Spinal cord (tissue), 10 donors: ENCODE measurements around the gene FAM120C. TPM values are rescaled to one million over a fixed set of nuclear protein-coding genes. Genes with fewer than 3 reads are reported as not detected.
A peak's percentile ranks its signal among the peaks of the same experiment; 100 is the strongest.

Experiments used
- DNase-seq, 6 donors: peaks; one replicate each; pipeline versions ENCODE4 v3.0.0 to v3.0.0-alpha.2; 2013 to 2015; ENCODE audit warnings: low spot score in 6 of 6, low read depth in 4 of 6
- H3K27ac ChIP-seq: one replicate; pipeline ENCODE4 v1.5.1; 2013; ENCODE audit warnings: low read depth, low read length, control low read depth
- H3K27me3 ChIP-seq: one replicate; pipeline ENCODE4 v1.6.1; 2013; ENCODE audit warnings: low read length; ENCODE audit not compliant: control insufficient read depth, insufficient read depth
- H3K36me3 ChIP-seq: one replicate; pipeline ENCODE4 v1.6.1; 2013; ENCODE audit warnings: low read length; ENCODE audit not compliant: control insufficient read depth, insufficient read depth
- H3K4me1 ChIP-seq: one replicate; pipeline ENCODE4 v1.6.1; 2013; ENCODE audit warnings: low read length; ENCODE audit not compliant: control insufficient read depth, insufficient read depth
- H3K4me3 ChIP-seq: one replicate; pipeline ENCODE4 v1.5.1; 2013; ENCODE audit warnings: low read depth, low read length, control low read depth
- H3K9me3 ChIP-seq: one replicate; pipeline ENCODE4 v1.6.1; 2013; ENCODE audit warnings: low read length; ENCODE audit not compliant: control insufficient read depth, insufficient read depth
- WGBS: methylation state at CpG from one replicate; pipeline ENCODE4 v1.1.5; 2013; ENCODE audit warnings: missing lambda C conversion rate; ENCODE audit not compliant: insufficient coverage; 5-methylcytosine and 5-hydroxymethylcytosine counted together
- polyA plus RNA-seq, 2 donors: library from polyadenylated mRNA; unstranded; fragments of 120-200 nt; gene quantifications; one replicate each; pipeline ENCODE4 v1.2.1, GENCODE V29; 2013; ENCODE audit not compliant: insufficient read length in 2 of 2
- total RNA-seq, 2 donors: library from RNA; depleted of rRNA in 1 of 2; stranded (reverse); fragments of 120-200 nt in 1 of 2; fragments of >200 nt in 1 of 2; gene quantifications; one replicate each; pipeline versions ENCODE4 v1.2.3 to v1.2.4, GENCODE V29; 2013 to 2014
- donor health status: healthy.

FAM120C gene
- total and polyA plus RNA-seq, 4 donors, result 12.2 to 21.9 (median 16.9) TPM

DNA sequence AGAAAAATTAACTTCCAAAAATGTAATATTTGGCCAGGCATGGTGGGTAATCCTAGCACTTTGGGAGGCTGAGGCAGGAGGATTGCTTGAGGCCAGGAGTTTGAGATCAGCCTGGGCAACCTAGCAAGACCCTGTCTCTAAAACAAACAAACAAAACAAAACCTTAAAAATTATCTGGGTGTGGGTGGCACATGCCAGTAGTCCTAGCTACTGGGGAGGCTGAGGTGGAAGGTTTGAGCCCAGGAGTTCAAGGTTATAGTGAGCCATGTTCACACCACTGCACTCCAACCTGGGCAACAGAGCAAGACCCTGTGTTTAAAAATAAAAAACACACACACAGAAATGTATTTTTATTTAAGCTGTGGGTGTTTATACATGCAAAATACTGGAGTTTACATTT is 12.0 kb downstream of the FAM120C start:
- no peaks in the 10 kb centered on the region for H3K27me3 ChIP-seq
- no peak overlapping the region for H3K4me3 ChIP-seq
- H3K27ac ChIP-seq, result no peak overlapping the region

DNA sequence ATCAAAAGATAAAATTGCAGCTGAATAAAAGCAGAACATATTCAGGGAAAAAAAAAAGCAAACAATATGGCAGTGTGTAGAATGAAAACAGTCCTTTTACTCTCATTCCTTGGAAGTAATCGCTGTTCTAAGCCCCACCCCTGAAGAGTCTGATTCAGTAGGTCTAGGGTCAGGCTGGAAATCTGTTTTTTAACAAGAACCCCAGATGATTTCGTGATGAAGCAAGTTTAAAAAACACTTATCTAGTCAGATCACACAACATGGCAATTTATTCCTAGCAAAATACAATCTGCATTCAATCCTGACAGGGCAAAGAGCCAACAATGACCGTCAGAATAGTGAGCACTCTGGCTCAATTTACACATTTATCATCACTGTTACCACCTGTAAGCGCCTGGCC is 16.1 kb downstream of the FAM120C start:
- WGBS, result 13% methylated on average over 1 of the region's 4 CpGs
- H3K4me3 ChIP-seq, result no peak overlapping the region
- no peaks in the 10 kb centered on the region for H3K36me3 ChIP-seq
- no peaks in the 10 kb centered on the region for H3K9me3 ChIP-seq
- H3K27me3 ChIP-seq, result no peaks in the 10 kb centered on the region
- peak in 1 of 6 donors; percentile 2 for DNase-seq
- no peaks in the 10 kb centered on the region for H3K4me1 ChIP-seq
- H3K27ac ChIP-seq, result no peak overlapping the region

More for the DNA sequence above, 12.0 kb downstream of the FAM120C start:
- H3K4me1 ChIP-seq, result no peaks in the 10 kb centered on the region
- H3K36me3 ChIP-seq, result no peaks in the 10 kb centered on the region
- no peaks in the 10 kb centered on the region for H3K9me3 ChIP-seq
- DNase-seq, result no peak

DNA sequence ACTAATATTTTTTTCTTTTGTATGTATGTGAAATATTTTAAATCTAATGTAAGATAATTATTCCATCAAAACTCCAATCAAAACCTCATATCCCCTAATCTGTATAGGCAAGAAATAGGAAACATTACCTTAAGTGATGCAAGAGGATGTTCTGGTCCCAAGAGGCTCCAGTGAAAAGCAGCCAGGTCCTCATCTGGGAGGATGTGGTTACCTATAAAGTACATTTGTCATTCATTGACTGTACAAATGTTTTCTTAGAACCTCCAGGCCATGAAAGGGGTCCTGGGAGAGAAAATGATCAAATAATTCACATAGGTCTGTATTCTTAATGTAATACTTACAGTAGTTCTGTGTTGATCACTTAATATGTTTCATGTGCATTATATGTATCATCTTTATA is 25.5 kb downstream of the FAM120C start:
- Histone ChIP-seq H3K9me3 (no peaks in the 10 kb centered on the region), H3K4me1 (no peaks in the 10 kb centered on the region), H3K27me3 (no peaks in the 10 kb centered on the region), H3K27ac (no peak overlapping the region), H3K4me3 (no peak overlapping the region), H3K36me3 (peaks cover 6% of the 10 kb centered on the region)
- DNase-seq, result no peak

DNA sequence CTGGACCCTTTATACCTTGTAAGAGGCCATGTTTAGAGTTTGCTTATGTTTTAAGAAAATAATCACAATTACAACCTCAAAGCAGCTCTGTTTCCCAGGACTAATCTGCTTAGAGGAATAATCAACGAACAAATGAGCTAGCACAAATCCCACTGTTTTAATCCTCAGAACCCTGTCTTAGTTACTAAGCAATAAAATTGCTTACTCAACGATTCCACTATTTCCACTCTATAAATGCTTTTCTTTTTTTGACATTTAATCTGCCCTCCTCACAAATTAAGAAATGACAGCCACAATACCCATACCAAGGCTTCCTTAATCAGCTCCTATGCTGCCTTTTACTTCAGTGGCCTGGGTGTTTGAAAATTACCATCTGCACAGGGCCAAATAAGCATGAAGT is 48.8 kb downstream of the FAM120C start:
- WGBS, result 54% methylated on average over 2 of the region's 2 CpGs
- Histone ChIP-seq H3K27ac (no peak overlapping the region), H3K27me3 (no peaks in the 10 kb centered on the region), H3K36me3 (peaks cover 16% of the 10 kb centered on the region), H3K4me1 (no peaks in the 10 kb centered on the region), H3K9me3 (no peaks in the 10 kb centered on the region), H3K4me3 (no peak overlapping the region)
- DNase-seq, result no peak

DNA sequence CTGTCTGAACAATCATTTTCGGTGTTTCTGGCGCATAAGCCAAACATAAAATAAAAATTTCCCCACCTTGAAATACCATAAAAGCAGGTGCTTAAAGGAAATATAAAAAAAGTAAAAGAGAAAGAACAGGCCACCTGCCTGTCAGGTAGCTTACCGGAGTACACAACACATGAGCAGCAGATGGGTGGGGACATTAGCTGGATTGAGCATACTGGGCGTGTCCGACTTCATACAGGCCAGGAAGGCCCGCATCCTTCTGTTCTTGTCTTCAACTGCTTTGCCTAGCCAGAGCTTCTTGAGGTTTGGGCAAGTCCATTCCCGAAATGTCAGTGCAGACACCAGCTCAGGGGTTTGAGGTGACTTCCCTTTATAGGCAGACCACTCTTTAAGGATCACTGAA is 66.7 kb downstream of the FAM120C start:
- DNase-seq, result no peak
- H3K4me1 ChIP-seq, result no peaks in the 10 kb centered on the region
- 96% methylated on average over 4 of the region's 7 CpGs for WGBS
- no peaks in the 10 kb centered on the region for H3K36me3 ChIP-seq
- no peak overlapping the region for H3K27ac ChIP-seq
- H3K4me3 ChIP-seq, result no peak overlapping the region
- no peaks in the 10 kb centered on the region for H3K9me3 ChIP-seq
- no peaks in the 10 kb centered on the region for H3K27me3 ChIP-seq

DNA sequence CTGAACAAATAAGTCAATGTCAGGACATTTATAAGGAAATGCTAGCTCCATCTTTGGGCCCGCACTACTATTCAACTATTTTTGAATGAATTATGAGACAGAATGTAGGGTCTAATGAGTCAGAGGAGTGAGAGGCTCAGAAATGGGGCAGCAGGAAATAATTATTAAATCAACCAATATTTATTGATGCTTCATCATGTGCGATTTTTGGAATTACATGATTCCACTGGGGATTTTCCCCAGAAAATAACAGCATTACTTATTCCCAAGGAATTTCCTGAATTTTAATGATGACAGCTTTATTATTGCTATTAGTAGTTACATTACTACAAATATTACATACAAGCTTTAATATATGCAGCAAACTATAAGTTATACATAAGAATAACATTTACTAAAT is 89.5 kb downstream of the FAM120C start:
- no peaks in the 10 kb centered on the region for H3K36me3 ChIP-seq
- WGBS, result no CpG with 5 or more reads among the region's 2 CpGs
- H3K9me3 ChIP-seq, result no peaks in the 10 kb centered on the region
- no peak overlapping the region for H3K4me3 ChIP-seq
- H3K4me1 ChIP-seq, result no peaks in the 10 kb centered on the region
- no peak for DNase-seq
- no peak overlapping the region for H3K27ac ChIP-seq
- no peaks in the 10 kb centered on the region for H3K27me3 ChIP-seq

DNA sequence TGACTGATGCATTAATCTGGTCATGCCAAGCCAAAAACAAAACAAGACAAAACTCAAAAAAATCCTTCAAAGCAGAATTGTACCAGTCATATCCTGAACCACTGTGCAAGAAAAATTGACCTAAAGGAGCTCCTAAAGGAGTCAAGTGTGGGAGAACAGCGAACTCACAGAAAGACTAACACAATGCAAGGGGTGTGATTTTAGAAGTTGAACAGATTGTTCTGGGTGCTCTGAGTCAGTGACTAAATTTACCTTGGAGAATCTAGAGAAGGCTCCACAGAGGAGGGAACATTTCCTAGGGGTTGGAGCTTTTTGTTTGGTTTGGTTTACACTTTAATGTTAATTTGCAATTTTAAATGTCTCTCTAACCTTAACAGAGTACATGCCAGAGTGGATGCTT is 89.9 kb downstream of the FAM120C start:
- Histone ChIP-seq H3K27ac (no peak overlapping the region), H3K4me1 (no peaks in the 10 kb centered on the region)

DNA sequence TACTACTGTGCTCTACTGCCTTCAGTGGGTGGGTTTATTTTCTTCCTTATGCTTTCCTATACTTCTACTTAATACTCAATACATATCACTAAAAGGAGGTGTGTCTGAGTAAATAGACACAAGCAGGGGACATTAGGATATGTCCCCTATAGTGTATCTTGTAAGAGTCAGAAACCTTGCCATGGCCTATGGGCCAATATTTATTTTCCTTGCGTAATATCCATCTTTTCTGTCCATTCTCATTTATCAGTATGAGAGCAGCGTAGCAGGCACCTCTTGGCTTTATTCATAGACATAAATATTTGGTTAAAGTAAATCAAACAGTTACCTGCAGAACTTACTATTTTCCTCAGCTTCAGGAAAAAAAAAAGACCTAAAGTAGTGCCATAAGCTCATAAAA is 92.2 kb downstream of the FAM120C start:
- no peaks in the 10 kb centered on the region for H3K27me3 ChIP-seq
- no peak overlapping the region for H3K27ac ChIP-seq
- WGBS, result no CpG with 5 or more reads among the region's 2 CpGs
- H3K9me3 ChIP-seq, result no peaks in the 10 kb centered on the region
- H3K4me3 ChIP-seq, result no peak overlapping the region
- H3K4me1 ChIP-seq, result no peaks in the 10 kb centered on the region
- no peaks in the 10 kb centered on the region for H3K36me3 ChIP-seq
- no peak for DNase-seq

More for the DNA sequence above, 89.9 kb downstream of the FAM120C start:
- DNase-seq, result no peak
- Histone ChIP-seq H3K36me3 (no peaks in the 10 kb centered on the region), H3K27me3 (no peaks in the 10 kb centered on the region), H3K4me3 (no peak overlapping the region), H3K9me3 (no peaks in the 10 kb centered on the region)
- no CpG with 5 or more reads among the region's 1 CpG for WGBS

DNA sequence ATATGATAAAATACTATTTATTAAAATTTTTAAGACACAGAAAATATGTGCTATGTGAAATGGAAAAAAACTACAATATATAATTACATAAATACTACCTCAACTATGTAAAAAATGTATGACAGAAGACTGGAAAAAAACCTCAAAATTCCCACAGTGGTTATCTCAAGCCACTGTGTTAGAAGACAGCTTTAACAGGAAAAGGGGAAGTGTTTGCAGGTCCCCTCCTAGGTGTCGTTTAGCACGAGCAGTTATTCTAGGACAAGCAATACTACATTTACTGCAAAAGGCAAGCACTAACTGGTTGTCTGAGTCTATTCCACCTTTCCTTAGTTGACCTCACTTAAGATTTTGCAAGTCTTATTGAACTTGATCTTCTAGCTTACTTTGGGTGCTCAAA is 93.9 kb downstream of the FAM120C start:
- Histone ChIP-seq H3K9me3 (no peaks in the 10 kb centered on the region), H3K4me3 (no peak overlapping the region), H3K4me1 (no peaks in the 10 kb centered on the region), H3K27ac (no peak overlapping the region), H3K36me3 (peaks cover 2% of the 10 kb centered on the region), H3K27me3 (no peaks in the 10 kb centered on the region)
- DNase-seq, result no peak
- WGBS, result no CpG with 5 or more reads among the region's 2 CpGs

DNA sequence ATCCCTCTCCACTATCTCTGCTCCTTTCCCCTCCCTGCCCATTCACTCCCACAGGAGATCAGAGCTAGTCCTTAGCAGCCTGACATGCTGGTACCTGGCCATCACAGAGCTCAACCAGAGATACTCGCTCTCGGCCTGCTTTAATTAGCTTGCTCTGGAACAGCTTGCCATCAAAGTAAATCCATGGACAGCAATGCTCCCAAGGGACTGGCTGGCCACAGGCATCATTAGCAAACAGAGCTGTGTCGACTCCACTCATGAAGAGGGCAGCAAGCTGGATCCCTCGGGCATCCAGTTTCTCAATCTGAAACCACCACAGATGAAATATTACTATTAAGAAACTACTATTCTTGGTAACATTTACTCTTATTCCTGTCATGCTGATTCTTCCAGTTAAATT is 95.4 kb downstream of the FAM120C start:
- no peak overlapping the region for H3K27ac ChIP-seq
- H3K4me1 ChIP-seq, result no peaks in the 10 kb centered on the region
- WGBS, result 79% methylated on average over 4 of the region's 4 CpGs
- no peak for DNase-seq
- H3K9me3 ChIP-seq, result no peaks in the 10 kb centered on the region
- no peaks in the 10 kb centered on the region for H3K27me3 ChIP-seq
- H3K36me3 ChIP-seq, result peaks cover 2% of the 10 kb centered on the region
- no peak overlapping the region for H3K4me3 ChIP-seq
